ENCODE measurements around the gene TCF7L1. TPM values are rescaled to one million over a fixed set of nuclear protein-coding genes. Genes with fewer than 3 reads are reported as not detected.
A peak's percentile ranks its signal among the peaks of the same experiment; 100 is the strongest.
"Not testable (repeated sequence)": the region's sequence is repeated elsewhere in the genome, so short reads cannot be mapped to it uniquely, and the experiment has no call there.

Gene TCF7L1
- total and polyA plus RNA-seq, 2 of the 13 experiments (the other 11 are each of a cell fraction or from before 2014, with no cell fraction given): 0.04 to 0.15 TPM

- BruUV-seq (replicated peaks); H3K9me3 ChIP-seq (ENCODE audit: low read length); H3K27ac ChIP-seq (ENCODE audit: extremely low read length, insufficient read depth, low read length); in situ Hi-C loops (cut with HindIII; ENCODE audit: extremely low pct_ligation_motif_present, low pct_unique_long_range_greater_than_20kb); H3K27me3 ChIP-seq (ENCODE audit: control insufficient read depth in 1 of 2, insufficient read depth in 2 of 2, low read length in 2 of 2); H3K9ac ChIP-seq (ENCODE audit: insufficient read depth, low read depth, low read length); H3K4me3 ChIP-seq (replicated peaks in 1 of 3; ENCODE audit: insufficient read depth in 1 of 3, low read depth in 2 of 3, low read length in 3 of 3); H2AFZ ChIP-seq (ENCODE audit: low read length); H3K4me2 ChIP-seq (ENCODE audit: low read depth, low read length); DNase-seq (ENCODE audit: low spot score); intact Hi-C loops (cut with micrococcal nuclease; ENCODE audit: unreplicated experiment); CTCF ChIA-PET (ENCODE audit: low intra/inter-chr PET ratio, low total read pairs); FAIRE-seq: not testable (repeated sequence)
- POLR2A ChIA-PET: interaction anchor here (2.5 kb wide), 1 partner anchor 39 kb away, joined by 6 read pairs; the partner anchor contains the start of genes ELMOD3 and RETSAT
- H3K36me3 ChIP-seq (replicated peaks in 1 of 2; ENCODE audit: control insufficient read depth in 1 of 2, insufficient read depth in 2 of 2, low read length in 2 of 2): peaks cover 18 to 51% of the 10 kb centered on the region in 2 experiments
- TF ChIP-seq RBFOX2 (IDR thresholded peaks at IDR 0.05; ENCODE audit: low read depth, low read length): peak; percentile 45
- H3K79me2 ChIP-seq (ENCODE audit: insufficient read depth, low read length): peaks cover 30% of the 10 kb centered on the region
- WGBS (ENCODE audit: low lambda C conversion rate): 76% methylated on average over 4 of the region's 5 CpGs
- peaks cover 44% of the 10 kb centered on the region for H3K4me1 ChIP-seq (ENCODE audit: insufficient read depth, low read length)
- peaks cover 13% of the 10 kb centered on the region for H4K20me1 ChIP-seq (ENCODE audit: insufficient read depth, low read length)
- ATAC-seq: peak; percentile 33
Observed at GRCh38 chr2:85315921-85316320, 182.7 kb downstream of the TCF7L1 start.

GRCh38 chr2:85318222-85319074 lies 185.3 kb downstream of the TCF7L1 start:
- Histone ChIP-seq H3K79me2 (ENCODE audit: insufficient read depth, low read length) (peaks cover 54% of the 10 kb centered on the region), H3K4me1 (ENCODE audit: insufficient read depth, low read length) (peaks cover 62% of the 10 kb centered on the region), H3K9me3 (ENCODE audit: low read length) (no peaks in the 10 kb centered on the region), H3K4me3 (replicated peaks in 1 of 3; ENCODE audit: insufficient read depth in 1 of 3, low read depth in 2 of 3, low read length in 3 of 3) (no peak overlapping the region), H3K4me2 (ENCODE audit: low read depth, low read length) (no peak overlapping the region), H3K27me3 (ENCODE audit: control insufficient read depth in 1 of 2, insufficient read depth in 2 of 2, low read length in 2 of 2) (no peaks in the 10 kb centered on the region), H3K36me3 (replicated peaks in 1 of 2; ENCODE audit: control insufficient read depth in 1 of 2, insufficient read depth in 2 of 2, low read length in 2 of 2) (peaks cover 25 to 75% of the 10 kb centered on the region in 2 experiments), H2AFZ (ENCODE audit: low read length) (no peak overlapping the region), H4K20me1 (ENCODE audit: insufficient read depth, low read length) (peaks cover 15% of the 10 kb centered on the region), H3K27ac (ENCODE audit: extremely low read length, insufficient read depth, low read length) (no peak overlapping the region), H3K9ac (ENCODE audit: insufficient read depth, low read depth, low read length) (no peak overlapping the region)
- ATAC-seq (no peak), FAIRE-seq (no peak), DNase-seq (ENCODE audit: low spot score) (no peak)
- CTCF ChIA-PET (ENCODE audit: low intra/inter-chr PET ratio, low total read pairs): no interaction called here
- intact Hi-C loops (cut with micrococcal nuclease; ENCODE audit: unreplicated experiment) (no loop called here), in situ Hi-C loops (cut with HindIII; ENCODE audit: extremely low pct_ligation_motif_present, low pct_unique_long_range_greater_than_20kb) (no loop called here)
- no TSS peak for BruUV-seq (replicated peaks)
- WGBS (ENCODE audit: low lambda C conversion rate): 96% methylated on average over 11 of the region's 11 CpGs
- POLR2A ChIA-PET: interaction anchor here (1.0 to 5.5 kb wide), 5 partner anchors 9 to 36 kb away, joined by 3 to 25 read pairs (median 7); partner anchors contain the start of genes ELMOD3, RETSAT and TGOLN2
- TF ChIP-seq ZNF616 (CRISPR knock-in tag; IDR thresholded peaks at IDR 0.05; ENCODE audit: low read depth) (no peak), RARA (CRISPR knock-in tag; IDR thresholded peaks at IDR 0.05) (no peak), POLR2G (IDR thresholded peaks at IDR 0.05; ENCODE audit: low read depth, low read length) (peak; percentile 43; the same call in 1 of the 2 replicates), NPAS2 (CRISPR knock-in tag; IDR thresholded peaks at IDR 0.05; ENCODE audit: borderline replicate concordance) (no peak), ARNT (IDR thresholded peaks at IDR 0.05) (no peak), ZBTB33 (CRISPR knock-in tag; IDR thresholded peaks at IDR 0.05) (peak; percentile 54; the same call in 1 of the 2 replicates), SSRP1 (CRISPR knock-in tag; IDR thresholded peaks at IDR 0.05) (no peak), SP2 (CRISPR knock-in tag; IDR thresholded peaks at IDR 0.05) (no peak), ZNF674 (CRISPR knock-in tag; IDR thresholded peaks at IDR 0.05; ENCODE audit: low read depth) (no peak), ZNF546 (CRISPR knock-in tag; conservative IDR thresholded peaks at IDR 0.05) (no peak), ZBTB46 (CRISPR knock-in tag; IDR thresholded peaks at IDR 0.05; ENCODE audit: borderline replicate concordance) (no peak), RBFOX2 (IDR thresholded peaks at IDR 0.05; ENCODE audit: low read depth, low read length) (peak; percentile 70), PRMT3 (CRISPR knock-in tag; IDR thresholded peaks at IDR 0.05; ENCODE audit: borderline replicate concordance, low read depth) (no peak)

All from HepG2 (cell line).